ENCODE measurements around the gene PLPPR3.

The PLPPR3 gene

DNA sequence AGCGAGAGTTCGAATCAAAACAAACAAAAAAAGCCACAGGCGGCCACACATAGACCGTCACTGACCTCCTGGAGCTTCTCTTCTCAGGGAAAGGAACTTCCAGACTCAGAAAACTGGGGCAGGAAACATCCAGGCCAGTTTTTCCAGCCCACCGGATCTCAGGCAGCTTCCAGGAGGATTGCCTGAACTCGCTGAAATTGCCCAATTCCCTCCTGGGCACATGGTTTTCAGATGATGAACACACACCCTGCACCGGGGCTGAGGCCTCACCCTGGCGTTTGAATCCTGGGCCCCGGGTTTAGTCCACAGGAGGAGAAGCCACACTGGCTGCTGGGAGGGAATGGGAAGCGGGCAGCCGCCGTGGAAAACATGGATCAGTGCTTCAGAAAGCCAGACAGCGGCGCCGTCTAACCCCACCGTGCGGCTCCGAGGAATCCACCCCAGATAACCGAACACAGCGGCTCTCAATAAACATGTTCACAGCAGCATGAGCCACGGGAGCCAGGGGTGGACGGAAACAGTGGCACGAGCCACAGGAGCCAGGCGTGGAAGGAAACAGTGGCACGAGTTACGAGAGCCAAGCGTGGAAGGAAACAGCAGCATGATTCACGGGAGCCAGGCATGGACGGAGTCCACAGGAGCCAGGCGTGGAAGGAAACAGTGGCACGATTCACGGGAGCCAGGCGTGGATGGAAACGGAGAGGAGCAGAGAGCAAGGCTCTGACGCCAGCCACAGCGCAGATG is 42.7 kb downstream of the PLPPR3 start:
- DNase-seq (ENCODE audit: low read depth in 3 of 3), result no peak

DNA sequence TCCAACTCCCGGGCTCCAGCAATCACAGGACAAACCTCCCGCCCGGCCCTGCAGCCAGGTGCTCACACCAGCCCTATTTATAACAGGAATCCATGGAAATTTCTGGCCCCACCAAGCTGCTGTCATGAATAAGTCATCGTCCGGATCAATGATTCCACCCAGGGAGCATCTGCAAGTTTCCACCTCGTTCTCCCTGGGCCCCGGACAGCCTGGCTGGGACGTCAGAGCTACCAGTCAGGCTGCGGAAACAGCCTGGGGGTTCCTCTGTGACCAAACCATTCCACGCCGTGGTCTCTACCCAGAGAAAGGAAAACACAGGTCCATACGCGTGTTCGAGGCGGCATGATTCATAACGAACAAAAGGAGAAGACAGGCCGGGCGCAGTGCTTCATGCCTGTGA is 45.2 kb downstream of the PLPPR3 start:
- no peak for DNase-seq (ENCODE audit: low read depth in 3 of 3)

DNA sequence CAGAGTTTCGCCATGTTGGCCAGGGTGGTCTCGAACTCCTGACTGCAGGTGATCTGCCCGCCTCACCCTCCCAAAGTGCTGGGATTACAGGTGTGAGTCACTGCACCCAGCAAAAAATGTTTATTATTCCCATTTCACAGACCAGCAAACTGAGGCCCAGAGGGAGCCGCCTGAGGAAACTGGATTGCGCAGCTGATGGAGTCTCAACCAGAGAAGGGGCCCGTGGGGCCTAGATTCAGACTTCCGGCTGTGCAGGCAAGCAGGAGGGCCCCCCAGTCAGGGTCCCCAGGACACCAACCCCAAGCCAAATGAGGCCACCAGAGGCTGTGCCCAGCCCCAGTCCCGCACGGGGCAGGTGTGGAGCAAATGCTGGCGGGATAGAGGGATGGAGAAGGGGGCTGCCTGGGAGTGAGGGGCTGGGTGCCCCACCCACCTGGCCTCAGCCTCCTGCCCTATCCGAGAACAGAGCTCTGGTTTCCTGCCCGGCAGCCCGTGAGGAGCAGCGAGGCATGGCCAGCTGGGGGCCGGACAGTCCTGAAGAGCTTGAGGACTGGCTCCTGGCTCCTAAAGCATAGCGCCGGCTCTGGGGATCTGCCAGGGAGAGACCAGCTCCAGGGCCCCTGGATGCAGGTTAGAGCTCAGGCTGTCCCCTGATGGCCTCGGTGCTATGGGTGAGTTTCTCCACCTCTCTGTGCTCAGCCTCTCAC is 48.9 kb downstream of the PLPPR3 start:
- no peak for DNase-seq (ENCODE audit: low read depth in 3 of 3)

DNA sequence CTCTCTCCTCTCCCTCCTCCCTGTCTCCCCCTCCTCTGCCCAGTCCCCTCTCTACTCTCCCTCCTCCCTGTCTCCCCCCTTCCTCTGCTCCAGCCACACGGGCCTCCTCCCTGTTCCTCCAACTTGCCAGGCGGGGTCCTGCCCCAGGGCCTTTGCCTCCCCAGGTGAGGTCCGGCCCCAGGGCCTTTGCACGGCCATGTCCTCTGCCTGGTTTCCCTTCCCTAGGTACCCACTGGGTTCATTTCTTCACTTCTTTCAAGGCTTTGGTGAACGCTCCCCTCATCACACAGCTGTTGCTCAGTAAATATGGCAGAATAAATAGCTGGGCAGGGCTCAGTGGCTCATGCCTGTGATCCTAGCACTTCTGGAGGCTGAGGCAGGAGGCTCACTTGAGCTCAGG is 49.7 kb downstream of the PLPPR3 start:
- DNase-seq (ENCODE audit: low read depth in 3 of 3), result no peak

DNA sequence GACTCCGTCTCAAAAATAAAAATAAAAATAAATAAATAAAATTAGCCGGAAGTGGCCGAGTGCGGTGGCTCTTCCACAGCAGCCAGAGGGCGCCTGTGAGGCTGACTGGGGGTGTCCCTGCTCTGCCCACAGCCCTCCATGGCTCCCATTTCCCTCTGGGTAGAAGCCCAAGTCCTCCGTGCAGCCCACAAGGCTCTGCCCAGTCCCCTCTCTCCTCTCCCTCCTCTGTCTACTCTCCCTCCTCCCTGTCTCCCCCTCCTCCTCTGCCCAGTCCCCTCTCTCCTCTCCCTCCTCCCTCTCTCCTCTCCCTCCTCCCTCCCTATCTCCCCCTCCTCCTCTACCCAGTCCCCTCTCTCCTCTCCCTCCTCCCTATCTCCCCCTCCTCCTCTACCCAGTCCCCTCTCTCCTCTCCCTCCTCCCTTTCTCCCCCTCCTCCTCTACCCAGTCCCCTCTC is 50.4 kb downstream of the PLPPR3 start:
- DNase-seq (ENCODE audit: low read depth in 3 of 3), result peak in 2 of 3 donors; percentile 12 to 23

DNA sequence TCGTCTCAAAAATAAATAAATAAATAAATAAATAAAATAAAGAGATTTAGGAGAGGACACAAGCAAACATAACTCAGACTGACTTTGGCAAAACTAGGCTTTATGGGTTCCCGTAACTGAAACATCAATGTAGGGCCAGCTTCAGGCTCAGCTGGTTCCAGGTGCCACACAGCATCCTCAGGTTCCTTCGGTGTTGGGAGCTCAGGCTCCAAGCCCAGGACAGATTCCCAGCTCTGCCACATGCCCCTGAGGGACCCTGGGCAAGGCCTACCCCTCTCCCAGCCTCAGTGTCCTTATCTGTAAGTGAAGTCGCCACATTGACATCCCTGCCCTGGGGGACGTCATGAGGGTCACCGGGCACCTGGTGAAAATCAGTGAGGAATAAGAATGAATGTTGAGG is 52.1 kb downstream of the PLPPR3 start:
- no peak for DNase-seq (ENCODE audit: low read depth in 3 of 3)

DNA sequence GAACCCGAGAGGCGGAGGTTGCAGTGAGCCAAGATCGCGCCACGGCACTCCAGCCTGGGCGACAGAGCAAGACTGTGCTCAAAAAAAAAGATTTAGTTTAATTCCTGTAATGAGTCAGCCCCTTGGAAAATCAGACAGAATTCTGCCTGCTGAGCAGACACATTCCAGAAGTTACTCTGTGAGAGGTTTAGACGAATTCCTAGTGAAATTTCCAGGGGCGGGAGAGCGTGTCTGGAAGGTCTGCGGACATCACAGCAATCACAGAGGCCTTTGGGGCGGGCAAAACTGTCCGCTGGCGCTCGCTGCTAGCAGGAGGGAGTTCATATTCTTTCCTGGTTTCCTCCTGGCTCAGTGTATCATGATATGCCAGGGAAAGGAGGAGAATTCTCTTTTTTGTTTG is 53.3 kb downstream of the PLPPR3 start:
- DNase-seq (ENCODE audit: low read depth in 3 of 3), result no peak

DNA sequence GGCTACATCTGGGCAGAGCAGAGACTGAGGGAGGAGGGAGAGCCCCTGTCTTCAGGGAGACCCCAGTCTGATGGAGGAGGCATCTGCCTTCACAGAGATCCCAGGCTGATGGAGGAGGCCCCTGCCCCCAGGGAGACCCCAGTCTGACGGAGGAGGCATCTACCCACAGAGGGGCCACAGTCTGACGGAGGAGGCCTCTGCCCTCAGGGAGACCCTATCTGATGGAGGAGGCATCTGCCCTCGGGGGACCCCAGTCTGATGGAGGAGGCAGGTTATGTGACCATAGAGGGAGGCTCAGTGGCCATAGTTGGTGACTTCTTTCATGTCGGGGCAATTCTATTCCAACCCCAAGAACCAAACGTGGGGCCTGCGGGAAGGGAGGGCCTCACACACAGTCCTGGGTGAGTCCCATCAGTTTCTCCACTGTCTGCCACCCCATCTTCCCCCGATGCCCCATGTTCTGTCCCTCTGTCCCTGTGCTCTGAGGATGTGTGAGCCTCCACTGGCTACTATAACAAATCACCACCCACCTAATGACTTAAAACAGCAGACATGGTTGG is 56.5 kb downstream of the PLPPR3 start:
- no peak for DNase-seq (ENCODE audit: low read depth in 3 of 3)

DNA sequence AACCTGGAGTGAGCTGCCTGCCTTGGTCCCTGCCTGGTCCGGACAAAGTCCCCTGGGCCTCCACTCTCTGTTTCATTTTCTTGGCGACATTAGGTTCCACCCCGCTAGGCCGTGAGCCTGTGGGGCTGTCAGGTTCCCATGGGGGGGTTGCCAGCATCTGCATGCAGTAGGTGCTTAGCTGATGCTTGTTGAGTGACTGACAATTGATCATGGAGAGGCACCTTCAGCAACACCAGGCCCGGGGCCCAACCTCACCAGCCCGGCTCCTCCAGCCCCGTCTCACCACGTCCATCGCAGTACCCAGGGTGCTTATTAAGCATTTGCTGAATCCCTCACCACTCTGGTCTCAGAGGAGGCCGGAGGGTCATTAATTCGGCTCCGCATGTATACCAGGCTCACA is 57.5 kb downstream of the PLPPR3 start:
- no peak for DNase-seq (ENCODE audit: low read depth in 3 of 3)

DNA sequence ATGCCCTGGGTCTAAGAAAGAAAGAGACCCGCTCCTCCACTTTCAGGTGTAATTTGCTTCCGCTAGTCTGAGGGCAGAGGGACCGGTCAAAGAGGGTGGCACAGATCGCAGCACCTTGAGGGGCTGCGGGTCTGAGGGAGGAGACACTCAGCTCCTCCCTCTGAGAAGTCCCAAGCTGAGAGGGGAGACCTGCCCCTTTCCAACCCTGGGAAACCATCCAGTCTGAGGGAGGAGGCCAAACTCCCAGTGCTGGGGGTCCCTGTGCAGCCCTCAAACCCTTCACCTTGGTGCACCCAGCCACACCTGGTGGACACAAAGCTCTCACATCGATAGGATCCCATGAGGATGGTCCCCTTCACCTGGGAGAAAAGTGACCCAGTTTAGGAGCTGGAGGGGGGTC is 57.9 kb downstream of the PLPPR3 start:
- DNase-seq (ENCODE audit: low read depth in 3 of 3), result no peak

DNA sequence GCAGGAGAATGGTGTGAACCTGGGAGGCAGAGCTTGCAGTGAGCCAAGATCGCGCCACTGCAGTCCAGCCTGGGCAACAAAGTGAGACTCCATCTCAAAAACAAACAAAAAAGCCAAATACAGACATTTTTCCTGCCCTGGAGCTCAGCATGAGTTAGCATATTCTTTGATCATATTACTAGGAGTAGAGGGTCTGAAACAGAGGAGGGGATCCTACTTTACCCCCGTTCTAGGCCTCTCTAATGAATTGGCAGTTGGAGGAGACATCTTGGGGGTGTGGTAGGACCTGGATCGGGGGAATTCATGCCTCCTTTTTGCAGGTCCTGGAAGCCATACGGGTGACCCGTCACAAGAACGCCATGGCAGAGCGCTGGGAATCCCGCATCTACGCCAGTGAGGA is 58.6 kb downstream of the PLPPR3 start:
- DNase-seq (ENCODE audit: low read depth in 3 of 3), result no peak

Data from stimulated activated CD4-positive, alpha-beta T cell treated with anti-CD3 and anti-CD28 coated beads, TNF-alpha, amount 100 ng/mL, for 48 hours (primary cell).